Prostate gland (tissue), 2 donors: ENCODE data around the gene USP4.

Experiments
- CTCF ChIP-seq, 4 experiments: fragments of 200-600 bp in 2 of 4; fragments of 450-650 bp in 2 of 4; sonication (generic) in 2 of 4; IDR thresholded peaks; 1 replicate in 3 of 4; 2 replicates in 1 of 4; pipeline ENCODE4 v1.5.1; 2016 to 2019; ENCODE audit warnings: antibody characterized with exemption in 4 of 4, mild to moderate bottlenecking in 2 of 4, moderate library complexity in 2 of 4
- POLR2A ChIP-seq: fragments of 450-650 bp; IDR thresholded peaks from one replicate; pipeline ENCODE4 v1.6.1; 2016; ENCODE audit warnings: antibody characterized with exemption, mild to moderate bottlenecking
- POLR2AphosphoS5 ChIP-seq: sonication (generic); formaldehyde crosslinking; IDR thresholded peaks from one replicate; pipeline ENCODE4 v1.6.1; 2017; ENCODE audit warnings: antibody characterized with exemption

GRCh38 chr3:49278548-49278947 lies 61.3 kb downstream of the USP4 start:
- TF ChIP-seq CTCF (IDR thresholded peaks at IDR 0.05): no peak
- no peak for TF ChIP-seq POLR2AphosphoS5
- TF ChIP-seq POLR2A: no peak
